C4-2B (cell line): ENCODE data around the gene RFTN1.

ENCODE experiments used
- H3K27ac ChIP-seq: fragments of 450-650 bp; 2 replicates; pipeline ENCODE4 v1.5.1; 2017
- CTCF ChIP-seq: fragments of 450-650 bp; conservative IDR thresholded peaks from 2 replicates; pipeline ENCODE4 v1.5.1; 2017; ENCODE audit warnings: mild to moderate bottlenecking
- ZFX ChIP-seq: fragments of 450-650 bp; IDR thresholded peaks from 2 replicates; pipeline ENCODE4 v1.6.1; 2017

Gene RFTN1

GRCh38 chr3:16392065-16392464 is 121.4 kb downstream of the RFTN1 start:
- no peak overlapping the region for H3K27ac ChIP-seq
- TF ChIP-seq ZFX: no peak
- no peak for TF ChIP-seq CTCF

- TF ChIP-seq ZFX (no peak), CTCF (no peak)
These were observed 122.9 kb downstream of the RFTN1 start for GRCh38 chr3:16390581-16390980.

GRCh38 chr3:16388850-16389441 is 124.6 kb downstream of the RFTN1 start:
- H3K27ac ChIP-seq: no peak overlapping the region
- TF ChIP-seq CTCF (no peak), ZFX (no peak)

More at GRCh38 chr3:16390581-16390980, 122.9 kb downstream of the RFTN1 start:
- H3K27ac ChIP-seq: no peak overlapping the region

- TF ChIP-seq CTCF: no peak
- no peak for TF ChIP-seq ZFX
- no peak overlapping the region for H3K27ac ChIP-seq
These were observed 126.9 kb downstream of the RFTN1 start for GRCh38 chr3:16386561-16386960.

GRCh38 chr3:16385151-16385550 is 128.3 kb downstream of the RFTN1 start:
- no peak for TF ChIP-seq CTCF
- no peak for TF ChIP-seq ZFX
- no peak overlapping the region for H3K27ac ChIP-seq

GRCh38 chr3:16383864-16384263 is 129.6 kb downstream of the RFTN1 start:
- TF ChIP-seq CTCF (no peak), ZFX (no peak)
- H3K27ac ChIP-seq: no peak overlapping the region

- no peak overlapping the region for H3K27ac ChIP-seq
- no peak for TF ChIP-seq ZFX
- TF ChIP-seq CTCF: no peak
These were observed 130.7 kb downstream of the RFTN1 start for GRCh38 chr3:16382845-16383244.
